Mucosa of rectum (tissue), 2 donors: ENCODE data around the gene WDR45.
A peak's percentile ranks its signal among the peaks of the same experiment; 100 is the strongest.

Experiments
- H3K27ac ChIP-seq, 2 donors: one replicate each; pipeline ENCODE4 v1.7.0; 2013; ENCODE audit warnings: inconsistent platforms in 2 of 2, low read depth in 2 of 2, low read length in 2 of 2
- H3K27me3 ChIP-seq, 2 donors: one replicate each; pipeline ENCODE4 v1.7.0; 2013; ENCODE audit warnings: low read length in 2 of 2; ENCODE audit not compliant: control insufficient read depth in 2 of 2, insufficient read depth in 2 of 2
- H3K36me3 ChIP-seq, 2 donors: one replicate each; pipeline ENCODE4 v1.7.0; 2013; ENCODE audit warnings: low read length in 2 of 2; ENCODE audit not compliant: control insufficient read depth in 2 of 2, insufficient read depth in 2 of 2
- H3K4me1 ChIP-seq, 2 donors: one replicate each; pipeline ENCODE4 v1.7.0; 2013; ENCODE audit warnings: low read length in 2 of 2, mild to moderate bottlenecking in 1 of 2; ENCODE audit not compliant: control insufficient read depth in 2 of 2, insufficient read depth in 2 of 2
- H3K4me3 ChIP-seq, 2 donors: one replicate each; pipeline ENCODE4 v1.7.0; 2013; ENCODE audit warnings: low read length in 2 of 2
- H3K9ac ChIP-seq, 2 donors: one replicate each; pipeline ENCODE4 v1.7.0; 2013; ENCODE audit warnings: low read length in 2 of 2, low read depth in 1 of 2, mild to moderate bottlenecking in 1 of 2
- H3K9me3 ChIP-seq, 2 donors: one replicate each; pipeline ENCODE4 v1.7.0; 2013; ENCODE audit warnings: low read length in 2 of 2; ENCODE audit not compliant: control insufficient read depth in 2 of 2
- donor health status: healthy.
- donor health status: Normal muscosa, but diverticular disease.

Gene WDR45

GRCh38 chrX:49108641-49109040, 29.0 kb upstream of the WDR45 start:
- H3K4me3 ChIP-seq, result no peak overlapping the region
- peaks cover 0 to 2% of the 10 kb centered on the region in 2 donors for H3K27me3 ChIP-seq
- H3K27ac ChIP-seq, result no peak overlapping the region
- H3K9me3 ChIP-seq, result no peaks in the 10 kb centered on the region
- H3K9ac ChIP-seq, result no peak overlapping the region
- peaks cover under 1 to 21% of the 10 kb centered on the region in 2 donors for H3K36me3 ChIP-seq
- H3K4me1 ChIP-seq, result no peaks in the 10 kb centered on the region

GRCh38 chrX:49106930-49107329, 27.2 kb upstream of the WDR45 start:
- peaks cover 0 to 2% of the 10 kb centered on the region in 2 donors for H3K27me3 ChIP-seq
- H3K4me3 ChIP-seq, result no peak overlapping the region
- H3K4me1 ChIP-seq, result no peaks in the 10 kb centered on the region
- peaks cover 0 to 11% of the 10 kb centered on the region in 2 donors for H3K36me3 ChIP-seq
- no peak overlapping the region for H3K9ac ChIP-seq
- no peaks in the 10 kb centered on the region for H3K9me3 ChIP-seq
- no peak overlapping the region for H3K27ac ChIP-seq

GRCh38 chrX:49106296-49106695, 26.6 kb upstream of the WDR45 start:
- H3K36me3 ChIP-seq, result peaks cover 0 to 7% of the 10 kb centered on the region in 2 donors
- H3K4me1 ChIP-seq, result peaks cover 0 to 5% of the 10 kb centered on the region in 2 donors
- H3K4me3 ChIP-seq, result no peak overlapping the region
- H3K9ac ChIP-seq, result no peak overlapping the region
- no peaks in the 10 kb centered on the region for H3K9me3 ChIP-seq
- no peak overlapping the region for H3K27ac ChIP-seq
- H3K27me3 ChIP-seq, result peaks cover 0 to 2% of the 10 kb centered on the region in 2 donors

- Histone ChIP-seq H3K4me3 (no peak overlapping the region), H3K27ac (no peak overlapping the region), H3K27me3 (no peaks in the 10 kb centered on the region), H3K9ac (no peak overlapping the region), H3K36me3 (no peaks in the 10 kb centered on the region), H3K4me1 (peaks cover 0 to 5% of the 10 kb centered on the region in 2 donors), H3K9me3 (no peaks in the 10 kb centered on the region)
Observed at GRCh38 chrX:49103637-49104036, 23.9 kb upstream of the WDR45 start.

GRCh38 chrX:49102190-49102589, 22.5 kb upstream of the WDR45 start:
- Histone ChIP-seq H3K9ac (no peak overlapping the region), H3K9me3 (no peaks in the 10 kb centered on the region), H3K4me1 (peaks cover 0 to 5% of the 10 kb centered on the region in 2 donors), H3K27me3 (no peaks in the 10 kb centered on the region), H3K4me3 (no peak overlapping the region), H3K36me3 (no peaks in the 10 kb centered on the region), H3K27ac (no peak overlapping the region)

GRCh38 chrX:49101629-49101984, 21.9 kb upstream of the WDR45 start:
- H3K27ac ChIP-seq, result peak overlapping the region in 1 of 2 donors; percentile 83
- H3K4me1 ChIP-seq, result peaks cover 0 to 5% of the 10 kb centered on the region in 2 donors
- peak overlapping the region; percentile 62 to 85 for H3K4me3 ChIP-seq
- no peaks in the 10 kb centered on the region for H3K27me3 ChIP-seq
- peak overlapping the region in 1 of 2 donors; percentile 68 for H3K9ac ChIP-seq
- H3K36me3 ChIP-seq, result no peaks in the 10 kb centered on the region
- no peaks in the 10 kb centered on the region for H3K9me3 ChIP-seq

GRCh38 chrX:49100704-49101628, 21.3 kb upstream of the WDR45 start:
- H3K27me3 ChIP-seq, result no peaks in the 10 kb centered on the region
- peaks cover 0 to 5% of the 10 kb centered on the region in 2 donors for H3K4me1 ChIP-seq
- H3K4me3 ChIP-seq, result peak overlapping the region; percentile 85 to 88
- peak overlapping the region; percentile 80 to 83 for H3K27ac ChIP-seq
- peak overlapping the region; percentile 68 to 85 for H3K9ac ChIP-seq
- no peaks in the 10 kb centered on the region for H3K36me3 ChIP-seq
- no peaks in the 10 kb centered on the region for H3K9me3 ChIP-seq

GRCh38 chrX:49096419-49096818, 16.7 kb upstream of the WDR45 start:
- peaks cover 0 to 1% of the 10 kb centered on the region in 2 donors for H3K4me1 ChIP-seq
- H3K4me3 ChIP-seq, result no peak overlapping the region
- no peak overlapping the region for H3K27ac ChIP-seq
- no peaks in the 10 kb centered on the region for H3K9me3 ChIP-seq
- no peaks in the 10 kb centered on the region for H3K36me3 ChIP-seq
- H3K9ac ChIP-seq, result no peak overlapping the region
- no peaks in the 10 kb centered on the region for H3K27me3 ChIP-seq

- no peaks in the 10 kb centered on the region for H3K36me3 ChIP-seq
- no peaks in the 10 kb centered on the region for H3K27me3 ChIP-seq
- no peaks in the 10 kb centered on the region for H3K4me1 ChIP-seq
- no peak overlapping the region for H3K4me3 ChIP-seq
- no peak overlapping the region for H3K9ac ChIP-seq
- no peaks in the 10 kb centered on the region for H3K9me3 ChIP-seq
- no peak overlapping the region for H3K27ac ChIP-seq
Observed at GRCh38 chrX:49089553-49089952, 9.9 kb upstream of the WDR45 start.

- Histone ChIP-seq H3K9ac (no peak overlapping the region), H3K4me1 (peaks cover 4 to 5% of the 10 kb centered on the region in 2 donors), H3K27ac (no peak overlapping the region), H3K27me3 (no peaks in the 10 kb centered on the region), H3K36me3 (peaks cover under 1 to 2% of the 10 kb centered on the region in 2 donors), H3K9me3 (no peaks in the 10 kb centered on the region), H3K4me3 (no peak overlapping the region)
Observed at GRCh38 chrX:49082271-49082871, 2.7 kb upstream of the WDR45 start.
